Skeletal muscle satellite cell (primary cell): Measurements from ENCODE around the gene ATP2A1.

Source experiments
- H3K27me3 ChIP-seq: 2 replicates; pipeline ENCODE4 v1.7.0; 2013; ENCODE audit warnings: low read length; ENCODE audit not compliant: control insufficient read depth, insufficient read depth
- H3K36me3 ChIP-seq: 2 replicates; pipeline ENCODE4 v1.7.0; 2013; ENCODE audit warnings: mild to moderate bottlenecking, control low read depth, low read length; ENCODE audit not compliant: insufficient read depth
- H3K4me1 ChIP-seq: 2 replicates; pipeline ENCODE4 v1.7.0; 2013; ENCODE audit warnings: low read length; ENCODE audit not compliant: control insufficient read depth, insufficient read depth
- H3K4me2 ChIP-seq: 2 replicates; pipeline ENCODE4 v1.7.0; 2013; ENCODE audit warnings: mild to moderate bottlenecking, low read length
- H3K4me3 ChIP-seq: 2 replicates; pipeline ENCODE4 v1.7.0; 2013; ENCODE audit warnings: low read length
- H3K9ac ChIP-seq: 2 replicates; pipeline ENCODE4 v1.7.0; 2013; ENCODE audit warnings: mild to moderate bottlenecking, low read depth, low read length, moderate library complexity
- H3K9me3 ChIP-seq: replicated peaks from 2 replicates; pipeline ENCODE4 v1.7.0; 2013; ENCODE audit warnings: mild to moderate bottlenecking, control low read depth, low read length

The ATP2A1 gene

GRCh38 chr16:28903344-28904042, 25.2 kb downstream of the ATP2A1 start:
- Histone ChIP-seq H3K9me3 (no peaks in the 10 kb centered on the region), H3K4me3 (no peak overlapping the region), H3K9ac (no peak overlapping the region), H3K36me3 (peaks cover 6% of the 10 kb centered on the region), H3K27me3 (no peaks in the 10 kb centered on the region), H3K4me2 (no peak overlapping the region), H3K4me1 (no peaks in the 10 kb centered on the region)

- Histone ChIP-seq H3K9ac (no peak overlapping the region), H3K4me1 (no peaks in the 10 kb centered on the region), H3K36me3 (peaks cover 8% of the 10 kb centered on the region), H3K27me3 (no peaks in the 10 kb centered on the region), H3K9me3 (no peaks in the 10 kb centered on the region), H3K4me2 (no peak overlapping the region), H3K4me3 (no peak overlapping the region)
Observed at GRCh38 chr16:28904363-28904762, 26.1 kb downstream of the ATP2A1 start.

- H3K9me3 ChIP-seq, result no peaks in the 10 kb centered on the region
- H3K4me1 ChIP-seq, result no peaks in the 10 kb centered on the region
- no peak overlapping the region for H3K4me3 ChIP-seq
- H3K9ac ChIP-seq, result no peak overlapping the region
- H3K4me2 ChIP-seq, result no peak overlapping the region
- H3K27me3 ChIP-seq, result no peaks in the 10 kb centered on the region
- peaks cover 8% of the 10 kb centered on the region for H3K36me3 ChIP-seq
Observed at GRCh38 chr16:28904828-28905227, 26.5 kb downstream of the ATP2A1 start.

GRCh38 chr16:28905229-28905754, 27.0 kb downstream of the ATP2A1 start:
- peaks cover 9% of the 10 kb centered on the region for H3K36me3 ChIP-seq
- no peaks in the 10 kb centered on the region for H3K9me3 ChIP-seq
- H3K4me3 ChIP-seq, result no peak overlapping the region
- H3K4me1 ChIP-seq, result no peaks in the 10 kb centered on the region
- H3K27me3 ChIP-seq, result no peaks in the 10 kb centered on the region
- H3K9ac ChIP-seq, result no peak overlapping the region
- no peak overlapping the region for H3K4me2 ChIP-seq

GRCh38 chr16:28905800-28906372, 27.6 kb downstream of the ATP2A1 start:
- H3K4me1 ChIP-seq, result no peaks in the 10 kb centered on the region
- H3K9me3 ChIP-seq, result no peaks in the 10 kb centered on the region
- no peak overlapping the region for H3K9ac ChIP-seq
- H3K36me3 ChIP-seq, result peaks cover 13% of the 10 kb centered on the region
- no peaks in the 10 kb centered on the region for H3K27me3 ChIP-seq
- H3K4me3 ChIP-seq, result no peak overlapping the region
- no peak overlapping the region for H3K4me2 ChIP-seq

GRCh38 chr16:28910086-28911031, 32.1 kb downstream of the ATP2A1 start:
- Histone ChIP-seq H3K27me3 (no peaks in the 10 kb centered on the region), H3K36me3 (peaks cover 30% of the 10 kb centered on the region), H3K4me1 (no peaks in the 10 kb centered on the region), H3K9ac (no peak overlapping the region), H3K9me3 (no peaks in the 10 kb centered on the region), H3K4me2 (no peak overlapping the region), H3K4me3 (no peak overlapping the region)

- Histone ChIP-seq H3K4me2 (no peak overlapping the region), H3K4me1 (no peaks in the 10 kb centered on the region), H3K4me3 (no peak overlapping the region), H3K27me3 (no peaks in the 10 kb centered on the region), H3K9ac (no peak overlapping the region), H3K9me3 (no peaks in the 10 kb centered on the region), H3K36me3 (peaks cover 38% of the 10 kb centered on the region)
Observed at GRCh38 chr16:28912558-28912957, 34.3 kb downstream of the ATP2A1 start.

GRCh38 chr16:28913946-28914724, 35.8 kb downstream of the ATP2A1 start:
- no peak overlapping the region for H3K4me3 ChIP-seq
- no peak overlapping the region for H3K9ac ChIP-seq
- no peak overlapping the region for H3K4me2 ChIP-seq
- H3K4me1 ChIP-seq, result no peaks in the 10 kb centered on the region
- peaks cover 38% of the 10 kb centered on the region for H3K36me3 ChIP-seq
- no peaks in the 10 kb centered on the region for H3K27me3 ChIP-seq
- no peaks in the 10 kb centered on the region for H3K9me3 ChIP-seq

- Histone ChIP-seq H3K4me2 (no peak overlapping the region), H3K36me3 (peaks cover 45% of the 10 kb centered on the region), H3K9ac (no peak overlapping the region), H3K27me3 (no peaks in the 10 kb centered on the region), H3K4me1 (no peaks in the 10 kb centered on the region), H3K4me3 (no peak overlapping the region), H3K9me3 (no peaks in the 10 kb centered on the region)
Observed at GRCh38 chr16:28915181-28915580, 36.9 kb downstream of the ATP2A1 start.

- Histone ChIP-seq H3K9ac (no peak overlapping the region), H3K4me1 (no peaks in the 10 kb centered on the region), H3K4me3 (no peak overlapping the region), H3K27me3 (no peaks in the 10 kb centered on the region), H3K9me3 (no peaks in the 10 kb centered on the region), H3K36me3 (peaks cover 44% of the 10 kb centered on the region), H3K4me2 (no peak overlapping the region)
Observed at GRCh38 chr16:28917095-28917494, 38.8 kb downstream of the ATP2A1 start.

GRCh38 chr16:28918698-28919097, 40.4 kb downstream of the ATP2A1 start:
- H3K4me3 ChIP-seq, result no peak overlapping the region
- no peak overlapping the region for H3K9ac ChIP-seq
- no peak overlapping the region for H3K4me2 ChIP-seq
- H3K36me3 ChIP-seq, result peaks cover 51% of the 10 kb centered on the region
- H3K4me1 ChIP-seq, result no peaks in the 10 kb centered on the region
- H3K27me3 ChIP-seq, result no peaks in the 10 kb centered on the region
- H3K9me3 ChIP-seq, result no peaks in the 10 kb centered on the region
